HEK293 (cell line): ENCODE measurements around the gene DRC3.

Experiments used
- ZBTB21 ChIP-seq: fragments of 450-650 bp; formaldehyde crosslinking; IDR thresholded peaks from 2 replicates; pipeline ENCODE4 v1.5.1; 2017; ENCODE audit warnings: missing biosample characterization, missing genetic modification characterization
- ZFP69B ChIP-seq: fragments of 450-650 bp; formaldehyde crosslinking; IDR thresholded peaks from 2 replicates; pipeline ENCODE4 v1.5.1; 2016; ENCODE audit warnings: missing biosample characterization, missing genetic modification characterization
- ZNF16 ChIP-seq: fragments of 450-650 bp; formaldehyde crosslinking; IDR thresholded peaks from 2 replicates; pipeline ENCODE4 v1.5.1; 2016; ENCODE audit warnings: low read depth, missing biosample characterization, missing genetic modification characterization
- ZNF18 ChIP-seq: fragments of 450-650 bp; formaldehyde crosslinking; IDR thresholded peaks from 2 replicates; pipeline ENCODE4 v1.5.1; 2016; ENCODE audit warnings: missing biosample characterization, missing genetic modification characterization
- ZNF24 ChIP-seq: fragments of 450-650 bp; formaldehyde crosslinking; IDR thresholded peaks from 2 replicates; pipeline ENCODE4 v1.5.1; 2016; ENCODE audit warnings: missing biosample characterization, missing genetic modification characterization
- ZNF776 ChIP-seq: fragments of 450-650 bp; formaldehyde crosslinking; IDR thresholded peaks from 2 replicates; pipeline ENCODE4 v1.5.0; 2017; ENCODE audit warnings: missing biosample characterization, missing genetic modification characterization, borderline replicate concordance
- TF ChIP-seq, protein P1 (sequence below): fragments of 450-650 bp; formaldehyde crosslinking; IDR thresholded peaks from 2 replicates; pipeline ENCODE4 v1.5.1; 2016; ENCODE audit warnings: missing biosample characterization, missing genetic modification characterization
- TF ChIP-seq, protein P2 (sequence below): fragments of 450-650 bp; IDR thresholded peaks from 2 replicates; pipeline ENCODE4 v1.5.1; 2018; ENCODE audit warnings: missing biosample characterization, mild to moderate bottlenecking, missing genetic modification characterization
- TF ChIP-seq, protein P3 (sequence below): fragments of 450-650 bp; formaldehyde crosslinking; conservative IDR thresholded peaks from 2 replicates; pipeline ENCODE4 v1.5.1; 2016; ENCODE audit warnings: low read depth, missing biosample characterization, missing genetic modification characterization

GRCh38 chr17:17988427-17988945 is 15.8 kb downstream of the DRC3 start:
- TF ChIP-seq, protein P1, sequence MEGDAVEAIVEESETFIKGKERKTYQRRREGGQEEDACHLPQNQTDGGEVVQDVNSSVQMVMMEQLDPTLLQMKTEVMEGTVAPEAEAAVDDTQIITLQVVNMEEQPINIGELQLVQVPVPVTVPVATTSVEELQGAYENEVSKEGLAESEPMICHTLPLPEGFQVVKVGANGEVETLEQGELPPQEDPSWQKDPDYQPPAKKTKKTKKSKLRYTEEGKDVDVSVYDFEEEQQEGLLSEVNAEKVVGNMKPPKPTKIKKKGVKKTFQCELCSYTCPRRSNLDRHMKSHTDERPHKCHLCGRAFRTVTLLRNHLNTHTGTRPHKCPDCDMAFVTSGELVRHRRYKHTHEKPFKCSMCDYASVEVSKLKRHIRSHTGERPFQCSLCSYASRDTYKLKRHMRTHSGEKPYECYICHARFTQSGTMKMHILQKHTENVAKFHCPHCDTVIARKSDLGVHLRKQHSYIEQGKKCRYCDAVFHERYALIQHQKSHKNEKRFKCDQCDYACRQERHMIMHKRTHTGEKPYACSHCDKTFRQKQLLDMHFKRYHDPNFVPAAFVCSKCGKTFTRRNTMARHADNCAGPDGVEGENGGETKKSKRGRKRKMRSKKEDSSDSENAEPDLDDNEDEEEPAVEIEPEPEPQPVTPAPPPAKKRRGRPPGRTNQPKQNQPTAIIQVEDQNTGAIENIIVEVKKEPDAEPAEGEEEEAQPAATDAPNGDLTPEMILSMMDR (tag by site-specific recombination): no peak
- TF ChIP-seq, protein P2, sequence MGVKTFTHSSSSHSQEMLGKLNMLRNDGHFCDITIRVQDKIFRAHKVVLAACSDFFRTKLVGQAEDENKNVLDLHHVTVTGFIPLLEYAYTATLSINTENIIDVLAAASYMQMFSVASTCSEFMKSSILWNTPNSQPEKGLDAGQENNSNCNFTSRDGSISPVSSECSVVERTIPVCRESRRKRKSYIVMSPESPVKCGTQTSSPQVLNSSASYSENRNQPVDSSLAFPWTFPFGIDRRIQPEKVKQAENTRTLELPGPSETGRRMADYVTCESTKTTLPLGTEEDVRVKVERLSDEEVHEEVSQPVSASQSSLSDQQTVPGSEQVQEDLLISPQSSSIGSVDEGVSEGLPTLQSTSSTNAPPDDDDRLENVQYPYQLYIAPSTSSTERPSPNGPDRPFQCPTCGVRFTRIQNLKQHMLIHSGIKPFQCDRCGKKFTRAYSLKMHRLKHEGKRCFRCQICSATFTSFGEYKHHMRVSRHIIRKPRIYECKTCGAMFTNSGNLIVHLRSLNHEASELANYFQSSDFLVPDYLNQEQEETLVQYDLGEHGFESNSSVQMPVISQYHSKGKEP (tag by site-specific recombination): no peak
- no peak for TF ChIP-seq ZNF24
- TF ChIP-seq ZBTB21: no peak
- TF ChIP-seq ZNF776: no peak
- no peak for TF ChIP-seq ZNF16 (tag by site-specific recombination)
- TF ChIP-seq ZNF18 (tag by site-specific recombination): no peak
- TF ChIP-seq, protein P3, sequence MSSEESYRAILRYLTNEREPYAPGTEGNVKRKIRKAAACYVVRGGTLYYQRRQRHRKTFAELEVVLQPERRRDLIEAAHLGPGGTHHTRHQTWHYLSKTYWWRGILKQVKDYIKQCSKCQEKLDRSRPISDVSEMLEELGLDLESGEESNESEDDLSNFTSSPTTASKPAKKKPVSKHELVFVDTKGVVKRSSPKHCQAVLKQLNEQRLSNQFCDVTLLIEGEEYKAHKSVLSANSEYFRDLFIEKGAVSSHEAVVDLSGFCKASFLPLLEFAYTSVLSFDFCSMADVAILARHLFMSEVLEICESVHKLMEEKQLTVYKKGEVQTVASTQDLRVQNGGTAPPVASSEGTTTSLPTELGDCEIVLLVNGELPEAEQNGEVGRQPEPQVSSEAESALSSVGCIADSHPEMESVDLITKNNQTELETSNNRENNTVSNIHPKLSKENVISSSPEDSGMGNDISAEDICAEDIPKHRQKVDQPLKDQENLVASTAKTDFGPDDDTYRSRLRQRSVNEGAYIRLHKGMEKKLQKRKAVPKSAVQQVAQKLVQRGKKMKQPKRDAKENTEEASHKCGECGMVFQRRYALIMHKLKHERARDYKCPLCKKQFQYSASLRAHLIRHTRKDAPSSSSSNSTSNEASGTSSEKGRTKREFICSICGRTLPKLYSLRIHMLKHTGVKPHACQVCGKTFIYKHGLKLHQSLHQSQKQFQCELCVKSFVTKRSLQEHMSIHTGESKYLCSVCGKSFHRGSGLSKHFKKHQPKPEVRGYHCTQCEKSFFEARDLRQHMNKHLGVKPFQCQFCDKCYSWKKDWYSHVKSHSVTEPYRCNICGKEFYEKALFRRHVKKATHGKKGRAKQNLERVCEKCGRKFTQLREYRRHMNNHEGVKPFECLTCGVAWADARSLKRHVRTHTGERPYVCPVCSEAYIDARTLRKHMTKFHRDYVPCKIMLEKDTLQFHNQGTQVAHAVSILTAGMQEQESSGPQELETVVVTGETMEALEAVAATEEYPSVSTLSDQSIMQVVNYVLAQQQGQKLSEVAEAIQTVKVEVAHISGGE: no peak
- no peak for TF ChIP-seq ZFP69B (tag by site-specific recombination)
